ENCODE data around the gene NOX1.

GRCh38 chrX:100868273-100868672, 5.9 kb downstream of the NOX1 start:
- no peak for TF ChIP-seq ZNF558 (CRISPR knock-in tag; IDR thresholded peaks at IDR 0.05; ENCODE audit: borderline replicate concordance)
- no peak for TF ChIP-seq ZNF841 (CRISPR knock-in tag; IDR thresholded peaks at IDR 0.05; ENCODE audit: borderline replicate concordance)
- TF ChIP-seq SP1 (IDR thresholded peaks at IDR 0.05): no peak
- TF ChIP-seq SP1 (CRISPR knock-in tag; IDR thresholded peaks at IDR 0.05): no peak
- TF ChIP-seq PLRG1 (conservative IDR thresholded peaks at IDR 0.05): no peak
- no peak for TF ChIP-seq CTCF (CRISPR knock-in tag; IDR thresholded peaks at IDR 0.05)
- TF ChIP-seq PTBP1 (IDR thresholded peaks at IDR 0.05; ENCODE audit: low read depth, low read length, poor library complexity, severe bottlenecking): no peak
- TF ChIP-seq NFATC3 (CRISPR knock-in tag; IDR thresholded peaks at IDR 0.05): no peak
- no peak for TF ChIP-seq E2F1 (CRISPR knock-in tag; IDR thresholded peaks at IDR 0.05)
